ENCODE results near the gene ATMIN. TPM values are rescaled to one million over a fixed set of nuclear protein-coding genes. Genes with fewer than 3 reads are reported as not detected.

Gene ATMIN
- total and polyA plus RNA-seq, 8 donors: 1.8 to 102 (median 15.1) TPM

DNA sequence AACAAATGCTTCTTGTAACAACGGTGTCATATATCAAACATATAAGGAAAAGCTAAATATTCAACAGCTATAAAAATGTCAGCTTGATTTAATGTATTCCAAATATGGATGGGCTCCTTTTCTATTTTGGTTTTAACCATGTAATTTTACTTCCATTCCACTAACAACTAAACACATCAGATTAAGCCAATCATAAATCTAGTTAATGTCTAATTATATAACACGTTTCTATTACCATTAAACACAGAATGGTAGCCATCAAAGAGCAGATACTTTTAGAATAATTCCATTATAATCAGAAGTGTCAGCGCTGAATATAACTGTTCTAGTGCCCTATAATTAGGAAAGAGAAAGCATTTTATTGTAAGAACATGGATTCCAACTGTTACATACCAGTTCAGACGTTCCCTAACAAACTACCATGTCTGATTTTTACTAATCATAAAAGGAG, 38.9 kb upstream of the ATMIN start:
- H3K9me3 ChIP-seq: no peaks in the 10 kb centered on the region
- no peaks in the 10 kb centered on the region for H3K27me3 ChIP-seq
- TF ChIP-seq POLR2AphosphoS5 (IDR thresholded peaks at IDR 0.05): no peak
- TF ChIP-seq, protein P1, sequence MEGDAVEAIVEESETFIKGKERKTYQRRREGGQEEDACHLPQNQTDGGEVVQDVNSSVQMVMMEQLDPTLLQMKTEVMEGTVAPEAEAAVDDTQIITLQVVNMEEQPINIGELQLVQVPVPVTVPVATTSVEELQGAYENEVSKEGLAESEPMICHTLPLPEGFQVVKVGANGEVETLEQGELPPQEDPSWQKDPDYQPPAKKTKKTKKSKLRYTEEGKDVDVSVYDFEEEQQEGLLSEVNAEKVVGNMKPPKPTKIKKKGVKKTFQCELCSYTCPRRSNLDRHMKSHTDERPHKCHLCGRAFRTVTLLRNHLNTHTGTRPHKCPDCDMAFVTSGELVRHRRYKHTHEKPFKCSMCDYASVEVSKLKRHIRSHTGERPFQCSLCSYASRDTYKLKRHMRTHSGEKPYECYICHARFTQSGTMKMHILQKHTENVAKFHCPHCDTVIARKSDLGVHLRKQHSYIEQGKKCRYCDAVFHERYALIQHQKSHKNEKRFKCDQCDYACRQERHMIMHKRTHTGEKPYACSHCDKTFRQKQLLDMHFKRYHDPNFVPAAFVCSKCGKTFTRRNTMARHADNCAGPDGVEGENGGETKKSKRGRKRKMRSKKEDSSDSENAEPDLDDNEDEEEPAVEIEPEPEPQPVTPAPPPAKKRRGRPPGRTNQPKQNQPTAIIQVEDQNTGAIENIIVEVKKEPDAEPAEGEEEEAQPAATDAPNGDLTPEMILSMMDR (IDR thresholded peaks at IDR 0.05): no peak
- no peak for TF ChIP-seq EP300 (IDR thresholded peaks at IDR 0.05)
- H3K36me3 ChIP-seq: peaks cover 0 to 6% (median 0%) of the 10 kb centered on the region in 4 donors
- H3K4me3 ChIP-seq: peak overlapping the region; percentile 9 to 32 (median 15)
- whole genome bisulfite sequencing, 5 donors: 26 to 38% (median 37%) methylated on average over 4 of the region's 4 CpGs
- peaks cover 4 to 52% (median 31%) of the 10 kb centered on the region in 4 donors for H3K4me1 ChIP-seq
- H3K27ac ChIP-seq: peak overlapping the region in 4 of 5 donors; percentile 66 to 75 (median 70)
- DNase-seq: no peak
- intact Hi-C loops (cut with DNase I; ENCODE audit: low total_unique reads): no loop called here

DNA sequence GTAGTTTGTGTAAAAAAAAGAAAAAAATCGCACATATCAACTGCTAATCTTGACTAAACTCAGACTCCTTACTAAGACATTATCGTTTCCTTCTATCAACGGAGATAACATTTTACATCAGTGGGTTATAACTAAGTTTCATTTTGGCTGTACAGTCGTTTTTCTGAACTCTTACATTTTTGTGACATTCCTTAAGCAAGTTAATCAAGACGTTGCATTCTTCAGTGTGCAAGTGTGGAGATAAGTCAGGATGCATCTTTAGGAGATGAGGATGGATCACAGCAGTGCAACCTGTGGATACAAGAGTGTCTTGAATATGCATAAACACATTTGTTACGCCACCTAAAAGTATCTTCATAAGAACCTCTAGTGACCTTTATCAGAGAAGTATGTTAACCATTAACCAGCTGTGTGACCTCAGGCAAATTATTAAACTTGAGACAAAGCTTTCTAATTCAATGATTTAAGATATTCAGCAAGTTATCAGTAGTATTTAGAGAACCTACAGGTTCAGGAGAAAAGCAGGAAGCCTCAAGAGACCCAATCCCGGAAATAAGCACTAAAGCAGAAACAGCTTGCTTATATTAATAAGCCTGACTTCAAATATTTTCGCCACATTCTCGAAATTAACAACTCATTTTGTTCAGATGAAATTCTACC, 38.4 kb upstream of the ATMIN start:
- Histone ChIP-seq H3K27ac (peak overlapping the region in 4 of 5 donors; percentile 66 to 75 (median 70)), H3K36me3 (peaks cover 0 to 6% (median 0%) of the 10 kb centered on the region in 4 donors), H3K4me1 (peaks cover 4 to 47% (median 28%) of the 10 kb centered on the region in 4 donors), H3K27me3 (no peaks in the 10 kb centered on the region), H3K4me3 (peak overlapping the region; percentile 9 to 32 (median 15)), H3K9me3 (no peaks in the 10 kb centered on the region)
- TF ChIP-seq, protein P1 (IDR thresholded peaks at IDR 0.05): peak in 1 of 7 experiments; percentile 7
- TF ChIP-seq POLR2A (IDR thresholded peaks at IDR 0.05): no peak
- 11 to 28% (median 19%) methylated on average over 9 of the region's 9 CpGs for WGBS, 5 donors
- DNase-seq: peak in 1 of 2 donors; percentile 71
- intact Hi-C loops (cut with DNase I; ENCODE audit: low total_unique reads): no loop called here

DNA sequence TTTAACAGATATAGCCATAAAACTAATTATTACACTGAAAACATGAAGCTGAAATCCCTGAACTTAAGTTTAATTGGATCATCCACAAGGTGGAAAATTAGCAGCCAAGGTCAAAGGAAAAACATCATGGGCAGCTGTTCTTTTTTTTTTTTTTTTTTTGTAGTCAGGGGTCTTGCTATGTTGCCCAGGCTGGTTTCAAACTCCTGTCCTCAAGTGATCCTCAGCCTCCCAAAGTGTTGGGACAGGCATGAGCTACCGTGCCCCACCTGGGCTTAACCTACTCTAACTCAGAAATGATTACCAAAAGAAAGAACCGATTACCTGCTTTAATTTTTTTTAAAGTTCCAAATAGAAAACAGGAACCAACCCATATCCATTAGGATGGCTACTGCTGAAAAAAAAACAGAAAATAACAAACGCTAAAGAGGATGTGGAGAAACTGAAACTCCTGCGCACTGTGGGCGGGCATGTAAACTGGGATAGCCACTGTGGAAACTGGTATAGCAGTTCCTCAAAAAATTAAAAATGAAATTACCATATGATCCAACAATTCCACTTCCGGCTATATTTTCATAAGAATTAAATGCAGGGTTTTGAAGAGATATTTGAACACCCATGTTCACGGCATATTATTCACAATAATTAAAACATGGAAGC, 37.5 kb upstream of the ATMIN start:
- peak overlapping the region in 4 of 5 donors; percentile 66 to 75 (median 70) for H3K27ac ChIP-seq

DNA sequence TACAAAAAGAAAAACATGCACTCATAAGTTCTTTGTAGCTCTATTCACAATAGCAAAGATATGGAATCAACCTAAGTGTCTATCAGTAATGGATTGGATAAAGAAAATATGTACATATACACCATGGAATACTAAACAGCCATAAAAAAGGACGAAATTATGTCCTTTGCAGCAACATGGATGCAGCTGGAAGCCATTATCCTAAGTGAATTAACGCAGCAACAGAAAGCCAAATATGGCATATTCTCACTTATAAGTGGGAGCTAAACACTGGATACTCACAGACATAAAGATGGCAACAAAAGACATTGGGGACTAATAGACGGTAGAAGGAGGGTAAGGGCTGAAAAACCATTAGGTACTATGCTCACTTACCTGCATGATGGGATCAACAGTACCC, 34.8 kb upstream of the ATMIN start:
- H3K27me3 ChIP-seq: no peaks in the 10 kb centered on the region
- no peak overlapping the region for H3K27ac ChIP-seq
- peaks cover 29 to 61% (median 47%) of the 10 kb centered on the region in 4 donors for H3K4me1 ChIP-seq
- H3K4me3 ChIP-seq: no peak overlapping the region
- whole genome bisulfite sequencing, 5 donors: 95 to 100% (median 97%) methylated on average over 3 of the region's 3 CpGs
- no peaks in the 10 kb centered on the region for H3K36me3 ChIP-seq
- TF ChIP-seq POLR2AphosphoS5 (IDR thresholded peaks at IDR 0.05) (no peak), EP300 (IDR thresholded peaks at IDR 0.05) (no peak), POLR2A (IDR thresholded peaks at IDR 0.05) (no peak)
- TF ChIP-seq, protein P1 (IDR thresholded peaks at IDR 0.05): no peak
- H3K9me3 ChIP-seq: no peaks in the 10 kb centered on the region
- intact Hi-C loops (cut with DNase I; ENCODE audit: low total_unique reads): no loop called here
- DNase-seq: no peak

More for the DNA sequence above, 37.5 kb upstream of the ATMIN start:
- WGBS, 5 donors: 81 to 88% (median 86%) methylated on average over 7 of the region's 7 CpGs
- H3K36me3 ChIP-seq: peaks cover 0 to 6% (median 0%) of the 10 kb centered on the region in 4 donors
- peak overlapping the region in 1 of 4 donors; percentile 32 for H3K4me3 ChIP-seq
- H3K9me3 ChIP-seq: no peaks in the 10 kb centered on the region
- intact Hi-C loops (cut with DNase I; ENCODE audit: low total_unique reads): no loop called here
- no peaks in the 10 kb centered on the region for H3K27me3 ChIP-seq
- H3K4me1 ChIP-seq: peaks cover 4 to 42% (median 28%) of the 10 kb centered on the region in 4 donors
- TF ChIP-seq POLR2A (IDR thresholded peaks at IDR 0.05): no peak
- no peak for TF ChIP-seq POLR2AphosphoS5 (IDR thresholded peaks at IDR 0.05)
- DNase-seq: no peak
